ENCODE results near the gene LRRC36. TPM values are rescaled to one million over a fixed set of nuclear protein-coding genes. Genes with fewer than 3 reads are reported as not detected.
"Not testable (repeated sequence)": the region's sequence is repeated elsewhere in the genome, so short reads cannot be mapped to it uniquely, and the experiment has no call there.

Gene LRRC36
- total and polyA plus RNA-seq, 2 experiments from 2014 or later = 1.2 TPM; not detected in 1

GRCh38 chr16:67415421-67415820, 88.8 kb downstream of the LRRC36 start:
- Histone ChIP-seq H3K4me1 (ENCODE audit: insufficient read depth) (peaks cover 22% of the 10 kb centered on the region), H2AFZ (peak overlapping the region; percentile 97), H3K4me2 (peak overlapping the region; percentile 96), H3K4me3 (peak overlapping the region; percentile 77)
- not testable (repeated sequence) for ATAC-seq; H3K9me3 Mint-ChIP-seq; H3K27ac ChIP-seq (ENCODE audit: low read depth); H3K36me3 ChIP-seq (ENCODE audit: insufficient read depth); H3K9me2 ChIP-seq (ENCODE audit: insufficient read depth); H3K27me3 ChIP-seq (ENCODE audit: insufficient read depth); H3K79me2 ChIP-seq (replicated peaks; ENCODE audit: insufficient read depth); H3F3A ChIP-seq (replicated peaks; ENCODE audit: low read depth); H3K36me3 Mint-ChIP-seq (ENCODE audit: low read depth); H3K27ac Mint-ChIP-seq; H4K20me1 ChIP-seq (replicated peaks; ENCODE audit: insufficient read depth); DNase-seq (ENCODE audit: low spot score)
- Mint-ChIP-seq H3K4me1 (peaks cover 20% of the 10 kb centered on the region), H3K4me3 (peak overlapping the region; percentile 64), H3K27me3 (ENCODE audit: insufficient read depth, low read depth, poor library complexity) (peaks cover 17% of the 10 kb centered on the region)

GRCh38 chr16:67415872-67416793, 89.5 kb downstream of the LRRC36 start, which contains the start of gene ZDHHC1:
Gene ZDHHC1 (minus strand): TSS chr16:67416477. CDS start chr16:67407775, 8,702 bp downstream.
- Histone ChIP-seq H3K4me1 (ENCODE audit: insufficient read depth) (peaks cover 26% of the 10 kb centered on the region), H3K27ac (ENCODE audit: low read depth) (no peak within 1 kb of the TSS), H4K20me1 (replicated peaks; ENCODE audit: insufficient read depth) (no peaks in the 10 kb centered on the region; the same call in 1 of the 2 replicates), H3K79me2 (replicated peaks; ENCODE audit: insufficient read depth) (no peaks in the 10 kb centered on the region), H2AFZ (peak within 1 kb of the TSS; percentile 97), H3K27me3 (ENCODE audit: insufficient read depth) (no peaks in the 10 kb centered on the region), H3K4me2 (peak within 1 kb of the TSS; percentile 96), H3F3A (replicated peaks; ENCODE audit: low read depth) (peaks cover 13% of the 10 kb centered on the region), H3K9me2 (ENCODE audit: insufficient read depth) (no peaks in the 10 kb centered on the region), H3K4me3 (peak within 1 kb of the TSS; percentile 77), H3K36me3 (ENCODE audit: insufficient read depth) (no peaks in the 10 kb centered on the region)
- TF ChIP-seq POLR2AphosphoS5 (IDR thresholded peaks at IDR 0.05; ENCODE audit: low read depth) = 0 out of 2 replicates have a peak, but pooled peaks have one; percentile 32
- no peak for TF ChIP-seq NANOG (IDR thresholded peaks at IDR 0.05; ENCODE audit: borderline replicate concordance)
- TF ChIP-seq CTCF (conservative IDR thresholded peaks at IDR 0.05; ENCODE audit: low read depth in 2 of 2) = peak; percentile 25 to 83; a peak in 3 of 4 replicates
- TF ChIP-seq CREB1 (CRISPR knock-in tag; IDR thresholded peaks at IDR 0.05; ENCODE audit: low read depth) = peak; percentile 79
- TF ChIP-seq EZH2 (IDR thresholded peaks at IDR 0.05; ENCODE audit: low read depth, unreplicated experiment) = no peak
- TF ChIP-seq REST (IDR thresholded peaks at IDR 0.05; ENCODE audit: unreplicated experiment) = no peak
- ATAC-seq (peak; percentile 92), DNase-seq (ENCODE audit: low spot score) (peak; percentile 86)
- Mint-ChIP-seq H3K9me3 (peaks cover 3% of the 10 kb centered on the region; the same call in 1 of the 3 replicates), H3K36me3 (ENCODE audit: low read depth) (no peaks in the 10 kb centered on the region), H3K4me3 (peak within 1 kb of the TSS; percentile 65), H3K27ac (peak within 1 kb of the TSS; percentile 43; the same call in 1 of the 2 replicates), H3K27me3 (ENCODE audit: insufficient read depth, low read depth, poor library complexity) (peaks cover 21% of the 10 kb centered on the region), H3K4me1 (peaks cover 24% of the 10 kb centered on the region)
